Amniotic epithelial cell (primary cell): ENCODE measurements around the gene CAPN9.

Source experiments
- DNase-seq: peaks from one replicate; pipeline ENCODE4 v3.0.0-alpha.2; 2010; ENCODE audit warnings: low read depth

CAPN9 gene

DNA sequence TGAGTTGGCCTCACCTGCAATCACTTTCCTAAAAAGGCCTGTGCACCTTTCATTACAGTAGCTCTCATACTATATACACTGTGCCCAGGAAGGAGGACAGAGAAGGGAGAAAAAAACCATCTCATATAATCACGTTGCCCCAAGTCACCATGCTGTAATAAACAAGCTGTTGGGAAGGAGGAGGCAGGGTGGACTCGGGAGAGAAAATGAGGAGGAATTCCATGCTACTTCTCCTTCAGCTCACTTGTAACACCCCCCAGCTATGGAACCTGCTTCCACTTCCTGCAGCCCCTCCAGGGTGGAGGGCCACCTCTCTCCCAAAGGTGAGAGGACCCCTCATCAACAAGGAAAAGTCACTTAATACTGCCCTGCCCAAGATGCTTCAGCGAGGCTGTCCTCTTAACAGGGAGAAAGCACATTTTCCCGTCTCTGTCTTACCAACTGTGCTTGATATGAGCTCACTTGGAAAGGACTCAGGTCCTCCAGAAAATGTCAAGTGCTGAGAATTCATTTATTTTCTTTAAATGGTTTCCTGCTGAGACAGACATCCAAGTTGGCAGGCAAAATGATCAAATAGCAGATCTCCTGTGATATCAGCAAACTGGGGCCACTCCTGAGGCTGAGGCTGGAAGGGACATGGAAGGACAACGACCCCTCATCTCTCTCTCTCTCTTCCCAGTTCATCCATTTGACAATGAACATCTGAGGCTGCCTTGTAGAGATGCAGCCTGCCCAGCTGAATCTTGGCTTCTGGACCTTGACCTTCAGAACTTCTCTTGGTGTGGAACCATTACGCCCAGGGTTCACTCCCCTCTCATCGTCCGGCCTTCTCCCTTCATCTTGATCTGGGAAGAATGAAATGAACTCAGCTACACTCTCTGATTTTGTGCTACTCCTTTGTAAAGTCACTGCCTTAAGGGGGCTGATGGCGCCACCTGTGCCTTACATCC lies 54.0 kb downstream of the CAPN9 start:
- DNase-seq = no peak

DNA sequence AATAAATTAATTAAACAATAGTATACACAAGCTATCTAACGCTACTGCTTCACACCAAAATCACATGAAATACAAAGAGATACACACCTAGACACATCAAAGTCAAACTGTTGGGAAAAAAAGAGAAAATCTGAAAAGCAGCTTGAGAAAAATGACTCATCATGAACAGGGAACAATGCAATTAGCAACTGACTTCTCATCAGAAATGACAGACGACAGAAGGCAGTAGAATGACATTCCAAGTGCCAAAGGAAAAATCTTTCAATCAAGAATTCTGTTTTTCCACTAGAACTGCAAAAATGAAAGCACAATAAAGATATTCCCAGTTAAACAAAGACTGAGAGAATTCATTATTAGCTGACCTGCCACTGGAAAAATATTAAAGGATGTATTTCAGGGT lies 57.2 kb downstream of the CAPN9 start:
- DNase-seq = no peak

DNA sequence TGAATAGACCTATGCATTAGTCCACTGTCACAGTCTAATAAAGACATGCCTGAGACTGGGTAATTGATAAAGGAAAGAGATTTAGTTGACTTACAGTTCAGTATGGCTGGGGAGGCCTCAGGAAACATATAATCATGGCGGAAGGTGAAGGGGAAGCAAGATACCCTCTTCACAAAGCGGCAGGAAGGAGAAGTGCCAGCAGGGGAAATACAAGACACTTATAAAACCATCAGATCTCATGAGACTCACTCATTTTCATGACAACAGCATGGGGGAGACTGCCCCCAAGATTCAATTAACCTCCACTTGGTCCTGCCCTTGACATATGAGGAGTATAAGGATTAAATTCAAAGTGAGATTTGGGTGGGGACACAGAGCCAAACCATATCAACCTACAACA lies 59.4 kb downstream of the CAPN9 start:
- no peak for DNase-seq

DNA sequence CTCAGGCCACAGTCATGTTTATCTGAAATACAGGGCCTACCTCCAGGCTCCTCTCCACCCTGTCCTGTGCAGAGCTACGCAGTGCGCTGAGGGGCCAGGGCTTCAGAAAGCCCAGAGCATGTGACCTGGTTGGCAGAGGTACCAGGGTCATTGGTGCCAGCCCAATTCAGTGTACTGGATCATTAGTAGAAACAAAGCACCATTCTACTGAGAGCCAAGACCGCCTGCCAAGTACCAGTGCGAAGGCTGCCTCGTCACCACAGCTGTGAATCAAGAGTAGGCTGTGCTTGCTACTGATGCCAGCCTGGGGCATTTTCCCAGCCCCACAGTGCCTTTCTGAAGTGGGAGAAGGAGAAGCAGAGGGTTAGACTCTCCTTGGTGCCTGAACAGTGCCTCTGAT lies 59.8 kb downstream of the CAPN9 start:
- no peak for DNase-seq

DNA sequence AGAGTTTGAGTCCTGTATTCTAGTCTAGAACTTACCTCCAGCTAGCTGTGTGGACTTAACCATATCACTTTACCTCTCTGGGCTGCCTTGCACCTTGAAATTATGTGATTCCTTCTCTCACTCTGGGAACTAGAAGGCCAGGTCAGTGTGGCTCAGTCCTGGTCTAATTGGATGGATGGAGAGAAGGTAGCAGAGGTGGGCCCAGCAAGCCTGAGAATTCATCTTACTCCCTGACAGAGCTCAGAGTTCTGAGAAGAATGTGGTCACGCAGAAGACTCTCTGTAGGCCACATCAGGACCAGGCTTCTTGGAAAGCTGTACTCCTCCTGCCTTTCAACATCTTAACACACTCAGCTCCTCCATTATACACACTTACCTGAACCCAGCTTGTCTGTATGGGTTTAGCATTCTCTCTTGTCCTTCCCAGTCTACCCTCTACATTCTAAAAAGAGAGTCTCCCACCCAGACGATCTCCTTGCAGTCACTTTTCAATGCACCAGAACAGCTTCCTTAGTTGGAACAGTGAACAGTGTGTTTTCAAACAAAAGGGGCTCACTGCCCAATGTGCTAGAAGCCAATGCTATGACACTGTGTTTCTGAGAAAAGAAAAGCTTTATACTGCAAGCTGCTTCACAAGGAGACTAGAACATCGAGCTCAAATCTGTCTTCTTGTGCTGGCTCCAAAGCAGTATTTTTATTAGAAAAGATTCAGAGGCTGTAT lies 60.5 kb downstream of the CAPN9 start:
- DNase-seq = no peak

DNA sequence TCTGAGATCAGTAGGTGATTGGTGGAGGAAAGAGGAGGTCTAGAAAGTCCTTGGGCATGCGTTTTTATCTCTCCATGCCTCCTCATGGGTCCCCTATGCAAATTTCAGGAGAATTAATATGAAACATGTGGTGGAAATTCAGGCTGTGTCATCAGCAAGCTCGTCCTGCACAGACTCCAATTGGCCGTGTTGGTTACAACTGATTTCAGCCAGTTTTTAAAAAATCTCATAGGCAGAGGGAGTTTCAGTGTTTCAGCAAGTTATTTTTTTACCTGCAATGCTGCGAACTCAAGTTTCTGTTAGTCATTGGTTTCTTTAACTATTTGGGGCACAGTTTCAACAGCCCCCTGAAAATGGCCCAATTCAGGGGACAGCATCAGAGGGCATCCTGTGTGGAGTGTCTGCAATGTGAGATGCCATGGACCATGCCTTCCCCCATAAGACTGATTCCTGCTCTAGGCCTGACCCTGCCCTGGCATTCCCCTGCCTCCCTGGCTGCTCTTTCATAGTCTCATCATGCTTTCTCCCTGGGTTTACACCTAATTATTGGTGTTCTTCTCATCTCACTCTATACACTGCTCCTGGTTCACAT lies 61.2 kb downstream of the CAPN9 start:
- DNase-seq = no peak

DNA sequence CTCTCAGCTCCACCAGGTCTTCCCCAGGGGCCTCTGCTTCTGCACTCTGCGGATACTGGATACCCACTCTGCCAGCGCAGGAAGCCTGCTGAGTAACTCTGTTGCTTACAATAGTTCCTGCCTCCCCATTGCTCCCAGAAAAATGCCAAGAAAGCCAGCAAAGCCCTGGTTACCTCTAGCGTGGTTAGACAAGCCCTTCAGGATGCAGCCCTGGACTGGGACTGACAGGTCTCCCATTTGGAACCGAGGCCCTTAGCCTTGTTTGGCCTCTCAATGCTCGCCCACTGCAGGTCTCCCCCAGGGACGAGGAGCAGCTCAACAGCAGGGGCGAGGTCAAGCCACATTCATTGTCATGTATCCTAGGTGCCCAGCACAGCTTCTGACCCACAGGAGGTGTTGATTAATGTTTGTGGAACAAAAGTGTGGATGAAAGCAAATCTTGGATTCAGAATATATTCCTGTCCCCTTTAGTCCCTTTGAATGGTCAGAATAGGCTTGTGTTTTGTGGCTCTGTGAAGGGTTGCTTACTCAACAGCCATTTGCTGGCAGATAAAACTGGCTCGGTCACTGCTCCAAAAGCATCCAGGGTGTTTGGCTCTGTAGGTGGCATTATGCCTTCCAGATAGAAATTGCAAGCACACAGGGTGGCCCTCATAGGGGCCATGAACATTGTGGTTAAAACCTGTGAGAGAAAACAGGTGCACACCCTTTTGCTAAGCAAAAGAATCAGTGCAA lies 62.2 kb downstream of the CAPN9 start:
- no peak for DNase-seq

DNA sequence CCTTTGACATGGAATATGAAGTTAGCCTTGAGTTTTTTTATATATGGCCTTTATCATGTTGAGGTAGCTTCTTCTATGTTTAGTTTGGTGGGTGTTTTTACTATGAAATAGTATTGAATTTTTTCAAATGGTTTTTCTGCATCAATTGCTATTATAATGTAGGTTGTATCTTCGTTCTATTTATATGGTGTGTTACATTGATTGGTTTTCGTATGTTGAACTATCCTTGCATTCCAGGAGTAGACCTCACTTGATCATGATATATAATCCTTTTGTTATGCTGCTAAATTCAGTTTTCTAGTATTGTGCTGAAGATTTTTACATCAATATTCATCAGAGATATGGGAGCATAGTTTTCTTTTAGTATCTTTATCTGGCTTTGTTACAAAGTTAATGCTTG lies 65.4 kb downstream of the CAPN9 start:
- DNase-seq = no peak

DNA sequence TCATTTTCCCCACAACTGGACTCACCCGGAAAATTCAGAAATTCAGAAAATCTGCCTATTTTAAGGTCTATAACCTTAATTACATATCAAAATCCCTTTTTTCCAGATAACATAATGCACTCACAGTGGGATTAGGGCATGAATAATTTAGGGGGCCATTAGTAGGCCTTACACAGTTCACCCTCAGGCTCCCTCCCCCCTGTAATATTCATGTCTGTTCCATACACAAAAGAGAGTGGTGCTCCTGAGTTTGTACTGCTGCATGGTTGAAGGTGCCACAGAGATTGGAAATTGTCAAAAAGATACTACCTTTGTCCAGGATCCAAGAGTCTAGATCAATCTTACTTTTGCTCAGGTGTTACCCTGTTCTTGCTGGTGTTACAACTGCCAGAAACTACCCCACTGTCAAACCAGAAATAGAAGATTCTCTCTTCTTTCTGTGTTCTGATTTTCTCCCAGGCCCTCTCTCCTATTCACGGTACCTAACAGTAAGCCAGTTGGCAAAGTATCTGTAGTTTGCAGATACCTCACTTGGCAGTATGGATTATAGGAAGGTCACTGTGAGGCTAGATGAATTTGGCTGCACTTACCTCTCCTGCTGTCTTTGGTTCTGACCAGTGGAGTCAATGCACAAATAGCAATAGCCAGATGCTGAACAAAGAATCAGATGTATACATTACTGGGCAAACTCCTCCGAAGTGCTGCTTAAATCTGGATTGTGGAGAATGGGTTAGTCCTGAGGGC lies 67.9 kb downstream of the CAPN9 start:
- DNase-seq = no peak

DNA sequence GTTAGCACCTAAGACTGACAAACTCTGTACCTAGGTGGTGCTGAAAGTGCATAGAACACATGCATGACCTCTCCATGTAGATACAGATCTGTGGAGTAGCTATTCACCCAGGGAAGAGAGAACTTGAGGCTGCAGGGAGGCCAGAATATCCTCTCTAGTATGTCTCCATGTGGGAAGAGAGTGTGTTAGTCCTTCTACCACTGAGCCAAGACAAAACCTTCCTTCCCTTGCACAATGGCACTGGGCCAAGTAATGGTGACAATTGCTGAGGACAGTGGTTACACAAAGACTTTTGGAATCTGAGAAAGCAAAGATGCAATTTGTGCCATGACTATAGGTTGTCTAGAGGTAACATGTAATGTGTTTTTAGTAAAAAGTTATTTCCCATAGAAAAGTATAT lies 68.8 kb downstream of the CAPN9 start:
- no peak for DNase-seq

DNA sequence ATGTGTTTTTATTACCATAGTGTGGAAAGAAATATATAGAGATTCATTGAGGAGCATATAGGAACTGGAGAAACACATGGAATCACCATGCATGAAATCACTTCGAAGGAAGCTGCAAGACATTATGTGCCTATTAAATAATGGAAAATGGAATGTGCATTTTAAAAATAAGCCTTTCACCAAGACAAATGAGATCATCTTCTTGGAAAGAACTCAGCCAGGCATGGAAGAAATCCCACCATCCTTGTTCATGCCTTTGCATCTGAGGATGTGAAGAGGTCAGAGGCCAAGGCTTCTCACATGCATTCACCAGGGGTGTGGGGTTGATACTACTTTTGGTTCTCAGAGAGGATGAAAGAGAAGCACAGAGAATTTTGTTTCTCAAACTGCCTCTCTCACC lies 71.2 kb downstream of the CAPN9 start:
- DNase-seq = no peak

DNA sequence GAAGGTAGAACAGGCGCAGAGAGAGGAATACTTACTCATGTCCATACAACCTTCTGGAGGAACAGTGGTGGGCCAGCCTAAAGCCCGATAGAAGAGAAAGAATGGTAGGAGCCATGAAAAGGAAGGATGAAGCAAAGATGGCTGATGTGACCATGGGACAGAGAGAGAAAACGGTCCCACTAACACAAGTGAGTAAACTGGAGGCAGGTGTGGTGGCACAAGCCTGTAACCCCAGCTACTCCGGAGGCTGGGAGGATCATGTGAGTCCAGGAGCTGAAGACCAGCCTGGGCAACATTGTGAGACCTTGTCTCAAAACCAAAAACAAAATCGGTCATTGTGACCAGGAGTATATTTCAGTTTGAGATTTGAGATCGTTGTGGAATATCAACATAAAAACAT lies 71.7 kb downstream of the CAPN9 start:
- no peak for DNase-seq

DNA sequence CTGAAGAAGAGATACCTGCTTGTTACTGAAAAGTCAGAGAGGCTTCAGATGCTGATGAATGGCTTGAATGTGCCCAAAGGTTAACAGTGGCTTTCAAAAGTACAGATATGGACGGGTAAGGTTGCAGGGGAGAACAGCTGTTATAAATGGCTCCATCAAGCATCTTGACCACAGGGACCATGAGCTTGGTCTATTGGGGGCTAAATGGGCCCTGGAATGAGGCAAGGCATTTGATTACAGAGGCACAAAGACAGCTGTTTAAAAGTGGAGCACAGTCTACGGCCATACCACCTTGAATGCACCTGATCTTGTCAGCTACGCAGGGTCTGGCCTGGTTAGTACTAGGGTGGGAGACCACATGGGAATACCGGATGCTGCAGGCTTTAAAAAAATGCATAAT lies 72.8 kb downstream of the CAPN9 start:
- DNase-seq = no peak

DNA sequence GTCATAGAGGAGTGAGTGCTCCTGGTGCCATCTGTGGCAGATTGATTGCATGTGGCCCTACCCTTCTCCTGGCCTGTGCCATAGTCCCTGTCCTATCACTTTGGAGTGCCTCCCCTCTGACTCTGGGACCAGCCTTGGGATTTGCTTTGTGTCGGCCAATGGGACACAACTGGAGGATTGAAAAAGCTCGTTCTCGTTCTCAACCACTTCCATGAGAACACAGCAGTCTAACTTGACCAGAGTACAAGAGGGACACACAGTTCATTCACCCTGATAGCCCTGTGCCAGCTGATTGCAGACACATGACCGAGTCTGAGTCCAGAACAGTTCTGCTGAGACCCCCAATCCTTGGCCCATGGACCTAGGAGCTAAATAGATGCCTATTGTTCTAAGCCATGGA lies 73.4 kb downstream of the CAPN9 start:
- no peak for DNase-seq

DNA sequence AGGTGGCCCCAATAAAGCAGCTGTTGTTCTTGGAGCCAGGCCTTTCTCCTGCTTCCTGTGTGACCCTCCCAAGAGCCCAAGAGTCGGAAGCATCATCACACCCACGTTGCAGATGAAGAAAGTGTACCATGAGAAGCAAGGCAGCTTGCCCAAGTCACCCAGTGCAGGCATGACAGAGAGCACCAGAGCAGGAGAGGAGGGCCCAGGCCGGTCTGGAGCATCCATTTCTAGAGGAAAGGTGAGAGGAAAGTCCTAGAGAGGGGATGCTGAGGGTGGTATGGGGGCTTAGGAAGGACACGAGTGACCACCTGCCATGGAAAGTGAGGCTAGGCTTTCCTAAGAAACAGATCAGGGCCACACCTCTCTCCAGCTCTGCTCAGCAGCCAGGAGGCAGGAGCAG lies 74.2 kb downstream of the CAPN9 start:
- DNase-seq = no peak

DNA sequence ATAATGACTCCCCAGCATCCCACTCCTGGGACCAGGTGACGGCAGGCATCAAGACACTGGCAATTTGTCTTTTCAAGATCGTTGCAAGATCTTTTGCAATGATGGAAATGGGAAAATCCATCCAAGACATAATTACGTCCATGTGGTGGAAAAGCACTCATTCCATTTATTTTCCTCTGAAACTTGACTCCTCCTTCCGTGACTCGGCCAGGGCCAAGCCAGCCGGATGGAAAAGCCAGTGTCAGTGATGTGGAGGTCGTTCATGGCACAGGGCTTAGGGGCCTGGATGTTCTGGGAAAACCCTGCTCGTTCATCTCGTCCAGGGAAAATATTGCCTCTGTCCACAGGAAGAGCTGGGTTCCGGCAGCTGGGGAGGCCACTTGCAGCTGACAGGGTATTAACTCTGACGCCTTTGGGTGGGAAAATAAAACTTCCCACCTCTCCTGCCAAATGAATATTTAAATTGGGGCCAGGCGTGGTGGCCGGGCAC lies 74.9 kb downstream of the CAPN9 start:
- no peak for DNase-seq

DNA sequence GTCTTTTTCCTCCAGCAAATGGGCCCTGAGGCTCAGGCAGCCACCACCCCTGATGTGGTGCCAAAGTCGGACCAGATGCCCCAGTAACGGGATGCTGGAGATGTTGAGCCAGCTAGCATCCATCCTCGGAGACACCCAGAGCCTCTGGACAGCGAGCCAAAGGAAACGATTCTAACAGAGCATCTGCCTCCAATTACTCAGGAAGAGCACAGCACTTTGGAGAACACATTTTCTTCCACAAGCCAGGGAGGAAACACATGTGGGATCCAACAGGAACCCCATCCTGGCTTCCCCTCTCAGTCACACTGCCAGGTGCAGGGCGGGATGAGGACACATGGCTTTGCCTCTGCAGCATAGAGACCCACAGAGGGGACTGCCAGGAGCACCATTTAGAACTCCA lies 76.2 kb downstream of the CAPN9 start:
- DNase-seq = no peak

DNA sequence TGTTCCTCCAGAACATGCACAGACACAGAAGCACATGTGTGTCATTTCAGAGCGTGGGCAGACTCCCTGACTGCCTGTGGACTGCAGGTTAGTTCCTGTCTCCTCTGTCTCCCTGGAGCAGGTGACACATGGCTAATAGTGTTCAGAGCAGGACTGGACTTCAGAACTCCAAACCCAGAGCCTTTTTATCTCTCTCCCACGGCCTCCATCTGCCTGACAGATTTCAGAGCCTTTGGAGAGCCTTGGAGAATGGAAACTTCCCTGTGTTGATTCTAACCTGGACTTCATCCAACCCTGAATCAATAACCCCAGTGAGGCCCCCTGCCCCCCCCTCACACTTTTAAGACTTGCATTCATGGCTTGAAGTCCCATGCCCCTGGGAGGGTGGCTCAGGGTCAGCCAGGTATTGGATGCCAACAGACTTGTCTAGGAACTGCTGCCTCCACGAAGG lies 76.8 kb downstream of the CAPN9 start:
- no peak for DNase-seq

DNA sequence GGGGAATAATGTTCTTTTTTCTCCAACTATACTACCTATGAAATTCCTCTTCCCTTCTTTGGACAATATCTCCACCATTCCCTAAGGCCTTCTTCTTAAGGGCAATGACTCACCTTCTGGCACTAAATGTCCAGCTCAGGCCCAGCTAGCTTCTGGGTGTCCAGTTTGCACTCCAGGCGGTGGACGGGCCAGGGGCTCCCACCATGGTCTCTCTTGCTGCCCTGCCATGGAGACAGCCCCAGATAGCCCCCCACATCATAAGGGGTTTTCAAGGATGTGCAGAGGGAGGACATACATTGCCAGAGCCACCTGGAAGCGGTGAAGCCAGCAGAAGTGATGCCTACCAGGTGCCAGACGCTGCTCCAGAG lies 77.3 kb downstream of the CAPN9 start:
- no peak for DNase-seq

DNA sequence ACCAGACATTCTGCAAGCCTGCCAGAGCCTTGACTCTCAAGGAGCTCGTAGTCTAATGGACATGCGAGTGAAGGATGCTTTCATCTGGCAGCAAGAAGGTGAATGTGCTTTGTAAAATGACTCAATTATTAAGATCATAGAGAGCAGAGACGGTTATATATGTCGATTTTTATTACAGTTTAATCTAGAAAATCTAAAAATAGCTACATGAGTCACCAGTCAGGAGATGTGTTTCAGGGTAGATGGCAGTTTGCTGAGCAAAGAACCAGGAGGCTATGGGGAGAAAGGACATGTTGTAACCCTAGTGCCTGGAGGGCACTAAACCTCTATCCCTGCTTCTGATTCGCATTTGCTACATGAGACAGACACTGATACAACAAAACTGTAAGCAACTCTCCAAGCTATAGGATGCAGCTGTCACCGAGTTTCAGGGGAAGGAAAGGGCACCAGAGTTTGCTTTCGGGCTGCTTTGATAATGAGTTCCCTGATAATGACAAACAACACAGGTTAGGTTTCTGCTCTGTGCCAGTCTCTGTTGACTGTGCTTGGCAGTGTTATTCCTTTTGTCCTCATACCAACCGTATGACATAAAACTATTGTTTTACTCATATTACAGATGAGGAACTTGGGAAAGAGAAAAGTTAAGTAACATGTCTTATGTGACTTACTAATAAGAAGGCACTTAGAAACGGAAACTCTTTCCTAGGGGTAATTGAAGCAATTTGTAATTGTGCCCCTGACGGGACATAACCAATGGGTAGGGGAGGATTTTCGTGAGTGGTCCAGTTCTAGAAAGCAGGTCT lies 77.9 kb downstream of the CAPN9 start:
- DNase-seq = peak; percentile 59

DNA sequence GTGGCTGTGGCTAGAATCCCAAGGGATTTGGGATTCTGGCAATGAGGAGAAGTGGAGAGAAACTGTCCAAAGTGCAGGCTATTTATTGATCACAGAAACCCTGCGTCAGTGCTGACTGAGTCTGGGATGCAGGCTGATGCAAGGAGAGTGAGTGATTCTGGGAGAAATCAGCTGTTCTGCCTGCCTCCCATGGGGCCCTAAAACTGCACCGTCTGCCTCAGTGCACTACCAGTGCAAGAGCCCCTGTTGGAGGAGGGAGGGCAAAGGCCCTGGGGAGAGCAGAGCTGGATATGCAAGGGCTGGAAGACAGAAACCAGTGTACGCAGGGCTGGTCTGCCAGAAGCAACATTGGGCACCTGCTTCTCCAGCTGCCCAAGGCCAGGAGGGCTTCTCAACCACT lies 78.6 kb downstream of the CAPN9 start:
- DNase-seq = no peak
